ENCODE measurements around the gene VCAM1.

The VCAM1 gene

GRCh38 chr1:100730130-100730529, 10.6 kb downstream of the VCAM1 start:
- Histone ChIP-seq H3K36me3 (ENCODE audit: insufficient read depth) (no peaks in the 10 kb centered on the region), H3K79me2 (ENCODE audit: insufficient read depth, low read depth) (no peaks in the 10 kb centered on the region)

DNA sequence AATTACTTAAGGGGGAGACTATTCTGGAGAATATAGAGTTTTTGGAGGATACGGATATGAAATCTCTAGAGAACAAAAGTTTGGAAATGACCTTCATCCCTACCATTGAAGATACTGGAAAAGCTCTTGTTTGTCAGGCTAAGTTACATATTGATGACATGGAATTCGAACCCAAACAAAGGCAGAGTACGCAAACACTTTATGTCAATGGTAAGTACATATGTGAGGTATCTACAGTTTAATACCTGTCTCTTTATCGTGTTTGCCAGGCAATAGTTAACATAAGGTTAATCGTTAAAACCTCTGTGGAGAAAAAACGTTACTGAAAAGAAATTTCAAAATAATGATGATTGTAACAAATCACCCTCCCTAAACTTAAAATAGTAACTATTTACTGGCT, 11.8 kb downstream of the VCAM1 start:
- Histone ChIP-seq H3K4me2 (no peak overlapping the region), H3K27me3 (ENCODE audit: insufficient read depth, low read depth) (no peaks in the 10 kb centered on the region), H3K9ac (no peak overlapping the region), H3K27ac (no peak overlapping the region), H3K4me1 (ENCODE audit: low read depth, poor library complexity, severe bottlenecking) (no peaks in the 10 kb centered on the region), H2AFZ (ENCODE audit: low read depth) (no peak overlapping the region), H4K20me1 (ENCODE audit: insufficient read depth) (no peaks in the 10 kb centered on the region), H3K4me3 (IDR thresholded peaks at IDR 0.05; ENCODE audit: insufficient read depth, low read depth, low read length) (no peak overlapping the region), H3K36me3 (ENCODE audit: insufficient read depth) (no peaks in the 10 kb centered on the region), H3K79me2 (ENCODE audit: insufficient read depth, low read depth) (no peaks in the 10 kb centered on the region)
- TF ChIP-seq, protein P1, sequence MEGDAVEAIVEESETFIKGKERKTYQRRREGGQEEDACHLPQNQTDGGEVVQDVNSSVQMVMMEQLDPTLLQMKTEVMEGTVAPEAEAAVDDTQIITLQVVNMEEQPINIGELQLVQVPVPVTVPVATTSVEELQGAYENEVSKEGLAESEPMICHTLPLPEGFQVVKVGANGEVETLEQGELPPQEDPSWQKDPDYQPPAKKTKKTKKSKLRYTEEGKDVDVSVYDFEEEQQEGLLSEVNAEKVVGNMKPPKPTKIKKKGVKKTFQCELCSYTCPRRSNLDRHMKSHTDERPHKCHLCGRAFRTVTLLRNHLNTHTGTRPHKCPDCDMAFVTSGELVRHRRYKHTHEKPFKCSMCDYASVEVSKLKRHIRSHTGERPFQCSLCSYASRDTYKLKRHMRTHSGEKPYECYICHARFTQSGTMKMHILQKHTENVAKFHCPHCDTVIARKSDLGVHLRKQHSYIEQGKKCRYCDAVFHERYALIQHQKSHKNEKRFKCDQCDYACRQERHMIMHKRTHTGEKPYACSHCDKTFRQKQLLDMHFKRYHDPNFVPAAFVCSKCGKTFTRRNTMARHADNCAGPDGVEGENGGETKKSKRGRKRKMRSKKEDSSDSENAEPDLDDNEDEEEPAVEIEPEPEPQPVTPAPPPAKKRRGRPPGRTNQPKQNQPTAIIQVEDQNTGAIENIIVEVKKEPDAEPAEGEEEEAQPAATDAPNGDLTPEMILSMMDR (conservative IDR thresholded peaks at IDR 0.05; ENCODE audit: low read depth, low read length): no peak

More at GRCh38 chr1:100730130-100730529, 10.6 kb downstream of the VCAM1 start:
- Histone ChIP-seq H4K20me1 (ENCODE audit: insufficient read depth) (no peaks in the 10 kb centered on the region), H3K4me2 (no peak overlapping the region), H3K27me3 (ENCODE audit: insufficient read depth, low read depth) (no peaks in the 10 kb centered on the region), H3K4me3 (IDR thresholded peaks at IDR 0.05; ENCODE audit: insufficient read depth, low read depth, low read length) (no peak overlapping the region), H3K4me1 (ENCODE audit: low read depth, poor library complexity, severe bottlenecking) (no peaks in the 10 kb centered on the region), H2AFZ (ENCODE audit: low read depth) (no peak overlapping the region), H3K27ac (no peak overlapping the region), H3K9ac (no peak overlapping the region)
- TF ChIP-seq, protein P1 (conservative IDR thresholded peaks at IDR 0.05; ENCODE audit: low read depth, low read length): no peak

- H2AFZ ChIP-seq (ENCODE audit: low read depth): no peak overlapping the region
- no peaks in the 10 kb centered on the region for H4K20me1 ChIP-seq (ENCODE audit: insufficient read depth)
- H3K36me3 ChIP-seq (ENCODE audit: insufficient read depth): no peaks in the 10 kb centered on the region
- H3K27me3 ChIP-seq (ENCODE audit: insufficient read depth, low read depth): no peaks in the 10 kb centered on the region
- no peak overlapping the region for H3K27ac ChIP-seq
- TF ChIP-seq, protein P1 (conservative IDR thresholded peaks at IDR 0.05; ENCODE audit: low read depth, low read length): no peak
- H3K79me2 ChIP-seq (ENCODE audit: insufficient read depth, low read depth): no peaks in the 10 kb centered on the region
- no peak overlapping the region for H3K4me2 ChIP-seq
- peaks cover under 1% of the 10 kb centered on the region for H3K4me1 ChIP-seq (ENCODE audit: low read depth, poor library complexity, severe bottlenecking)
- H3K4me3 ChIP-seq (IDR thresholded peaks at IDR 0.05; ENCODE audit: insufficient read depth, low read depth, low read length): no peak overlapping the region
- no peak overlapping the region for H3K9ac ChIP-seq
These were observed 12.2 kb downstream of the VCAM1 start for GRCh38 chr1:100731758-100732157.

GRCh38 chr1:100734676-100735075, 15.1 kb downstream of the VCAM1 start:
- H3K27me3 ChIP-seq (ENCODE audit: insufficient read depth, low read depth): no peaks in the 10 kb centered on the region
- H4K20me1 ChIP-seq (ENCODE audit: insufficient read depth): no peaks in the 10 kb centered on the region
- no peak overlapping the region for H3K9ac ChIP-seq
- H3K4me1 ChIP-seq (ENCODE audit: low read depth, poor library complexity, severe bottlenecking): peaks cover 5% of the 10 kb centered on the region
- H3K27ac ChIP-seq: no peak overlapping the region
- H3K4me2 ChIP-seq: no peak overlapping the region
- TF ChIP-seq, protein P1 (conservative IDR thresholded peaks at IDR 0.05; ENCODE audit: low read depth, low read length): no peak
- H2AFZ ChIP-seq (ENCODE audit: low read depth): no peak overlapping the region
- H3K79me2 ChIP-seq (ENCODE audit: insufficient read depth, low read depth): no peaks in the 10 kb centered on the region
- no peak overlapping the region for H3K4me3 ChIP-seq (IDR thresholded peaks at IDR 0.05; ENCODE audit: insufficient read depth, low read depth, low read length)
- H3K36me3 ChIP-seq (ENCODE audit: insufficient read depth): no peaks in the 10 kb centered on the region
